H1 (cell line): ENCODE measurements around the gene EDC3. TPM values are rescaled to one million over a fixed set of nuclear protein-coding genes. Genes with fewer than 3 reads are reported as not detected.

Experiments
- CTCF ChIA-PET: fragments of 300-600 bp; sonication (Branson Sonifier 250); formaldehyde crosslinking; loops from one replicate; lab custom pipeline; 2021; ENCODE audit not compliant: partially characterized antibody; lab: Charles Lee
- POLR2A ChIA-PET: fragments of 300-600 bp; sonication (Branson Sonifier 250); formaldehyde crosslinking; loops from one replicate; lab custom pipeline; 2021; ENCODE audit warnings: inconsistent platforms; ENCODE audit not compliant: partially characterized antibody; lab: Charles Lee
- DNase-seq, 2 experiments: peaks; one replicate each; pipeline versions ENCODE4 v3.0.0 to v3.0.0-alpha.2; 2010 to 2022; ENCODE audit warnings: low spot score in 2 of 2, low read depth in 1 of 2, mixed read lengths in 1 of 2
- FAIRE-seq: peaks from 2 replicates; lab custom pipeline; 2011; peaks lifted over from hg19 to GRCh38; lab: Jason Lieb, UNC
- H2AFZ ChIP-seq: 2 replicates; pipeline ENCODE4 v1.8.1; 2012; ENCODE audit warnings: low read length, inconsistent platforms
- H2AK5ac ChIP-seq: 2 replicates; pipeline ENCODE4 v1.6.1; 2013; ENCODE audit warnings: low read depth, low read length
- H2BK120ac ChIP-seq: replicated peaks from 2 replicates; pipeline ENCODE3; 2013; ENCODE audit warnings: low read depth, low read length, inconsistent platforms
- H2BK12ac ChIP-seq: 2 replicates; pipeline ENCODE4 v1.6.1; 2013; ENCODE audit warnings: low read depth, low read length
- H2BK15ac ChIP-seq: 2 replicates; pipeline ENCODE4 v1.6.1; 2013; ENCODE audit warnings: low read length
- H2BK20ac ChIP-seq: 2 replicates; pipeline ENCODE4 v1.6.1; 2013; ENCODE audit warnings: low read length
- H2BK5ac ChIP-seq: 2 replicates; pipeline ENCODE4 v1.6.1; 2013; ENCODE audit warnings: low read depth, low read length
- H3K14ac ChIP-seq: 2 replicates; pipeline ENCODE4 v1.6.1; 2013; ENCODE audit warnings: inconsistent platforms; ENCODE audit not compliant: insufficient read length
- H3K18ac ChIP-seq: 2 replicates; pipeline ENCODE4 v1.6.1; 2013; ENCODE audit warnings: low read length; ENCODE audit errors: extremely low read depth
- H3K23ac ChIP-seq: 2 replicates; pipeline ENCODE4 v1.6.1; 2013; ENCODE audit warnings: inconsistent platforms; ENCODE audit not compliant: insufficient read length
- H3K23me2 ChIP-seq: 2 replicates; pipeline ENCODE4 v1.6.1; 2013; ENCODE audit warnings: low read depth, low read length
- H3K27ac ChIP-seq: 2 replicates; pipeline ENCODE4 v1.6.1; 2011; ENCODE audit warnings: low read depth, low read length, inconsistent platforms
- H3K27me3 ChIP-seq, 4 experiments: replicated peaks in 1 of 4; 1 replicate in 1 of 4; 2 replicates in 3 of 4; pipeline versions ENCODE4 v1.6.1 to v1.8.1; 2011 to 2013; ENCODE audit warnings: low read length in 3 of 4, mild to moderate bottlenecking in 3 of 4, inconsistent platforms in 2 of 4, mixed read lengths in 2 of 4, moderate library complexity in 1 of 4; ENCODE audit not compliant: control insufficient read depth in 3 of 4, insufficient read depth in 3 of 4; ENCODE audit errors: extremely low read depth in 1 of 4
- H3K36me3 ChIP-seq, 4 experiments: 2 replicates each; pipeline versions ENCODE4 v1.6.1 to v1.8.1; 2011 to 2013; ENCODE audit warnings: mild to moderate bottlenecking in 4 of 4, low read length in 3 of 4, moderate library complexity in 2 of 4, control low read depth in 1 of 4, inconsistent platforms in 1 of 4; ENCODE audit not compliant: insufficient read depth in 4 of 4, control insufficient read depth in 2 of 4
- H3K4ac ChIP-seq: replicated peaks from 2 replicates; pipeline ENCODE3; 2013; ENCODE audit warnings: low read length, low read depth, mixed read lengths, inconsistent platforms; ENCODE audit not compliant: insufficient read length
- H3K4me1 ChIP-seq, 4 experiments: replicated peaks in 1 of 4; 1 replicate in 1 of 4; 2 replicates in 3 of 4; pipeline versions ENCODE4 v1.6.1 to v1.8.1; 2011 to 2013; ENCODE audit warnings: low read length in 3 of 4, inconsistent platforms in 2 of 4, mixed read lengths in 1 of 4; ENCODE audit not compliant: insufficient read depth in 4 of 4, control insufficient read depth in 3 of 4
- H3K4me2 ChIP-seq, 2 experiments: 2 replicates each; pipeline versions ENCODE4 v1.6.1 to v1.8.1; 2011 to 2013; ENCODE audit warnings: low read depth in 2 of 2, low read length in 2 of 2, control low read depth in 1 of 2, inconsistent platforms in 1 of 2, mild to moderate bottlenecking in 1 of 2; ENCODE audit not compliant: insufficient read depth in 1 of 2
- H3K4me3 ChIP-seq, 4 experiments: fragments of 200-600, 300-600 bp in 1 of 4; sonication (generic), shearing (Covaris generic), sonication (Bioruptor Twin) in 1 of 4; 2 replicates each; pipeline versions ENCODE4 v1.5.1 to v1.8.1; 2011 to 2016; ENCODE audit warnings: low read length in 4 of 4, low read depth in 3 of 4, control low read depth in 2 of 4, inconsistent platforms in 2 of 4, mild to moderate bottlenecking in 2 of 4, mixed read lengths in 1 of 4, moderate library complexity in 1 of 4; ENCODE audit not compliant: insufficient read depth in 2 of 4; ENCODE audit errors: extremely low read depth in 1 of 4
- H3K56ac ChIP-seq: replicated peaks from 2 replicates; pipeline ENCODE3; 2013; ENCODE audit warnings: low read depth, mild to moderate bottlenecking, mixed read lengths, low read length, inconsistent platforms; ENCODE audit not compliant: insufficient read length
- H3K79me1 ChIP-seq: 2 replicates; pipeline ENCODE4 v1.6.1; 2013; ENCODE audit warnings: low read depth, low read length, control low read depth
- H3K79me2 ChIP-seq, 2 experiments: 2 replicates each; pipeline versions ENCODE4 v1.6.1 to v1.8.1; 2012 to 2013; ENCODE audit warnings: low read length in 2 of 2, mild to moderate bottlenecking in 2 of 2, inconsistent platforms in 1 of 2; ENCODE audit not compliant: insufficient read depth in 2 of 2, control insufficient read depth in 1 of 2
- H3K9ac ChIP-seq, 4 experiments: replicated peaks in 1 of 4; 1 replicate in 1 of 4; 2 replicates in 3 of 4; pipeline versions ENCODE4 v1.6.1 to v1.8.1; 2011 to 2013; ENCODE audit warnings: low read depth in 3 of 4, low read length in 3 of 4, control low read depth in 2 of 4, mild to moderate bottlenecking in 2 of 4, moderate library complexity in 2 of 4, inconsistent platforms in 1 of 4; ENCODE audit errors: extremely low read depth in 1 of 4
- H3K9me3 ChIP-seq, 2 experiments: 2 replicates each; pipeline versions ENCODE4 v1.6.1 to v1.8.1; 2012 to 2013; ENCODE audit warnings: mild to moderate bottlenecking in 2 of 2, moderate library complexity in 2 of 2, control low read depth in 1 of 2, inconsistent platforms in 1 of 2, low read depth in 1 of 2, low read length in 1 of 2, mixed read lengths in 1 of 2; ENCODE audit not compliant: insufficient read depth in 2 of 2
- H4K20me1 ChIP-seq, 2 experiments: replicated peaks in 1 of 2; 2 replicates each; pipeline versions ENCODE3 to v1.8.1; 2011 to 2013; ENCODE audit warnings: inconsistent platforms in 2 of 2, low read length in 2 of 2, mild to moderate bottlenecking in 1 of 2; ENCODE audit not compliant: insufficient read depth in 2 of 2, control insufficient read depth in 1 of 2
- H4K5ac ChIP-seq: 2 replicates; pipeline ENCODE4 v1.6.1; 2013; ENCODE audit warnings: low read length, low read depth, mixed read lengths, inconsistent platforms; ENCODE audit not compliant: insufficient read length
- H4K8ac ChIP-seq: 2 replicates; pipeline ENCODE4 v1.8.0; 2013; ENCODE audit warnings: mild to moderate bottlenecking, moderate library complexity, low read length, inconsistent platforms; ENCODE audit not compliant: insufficient read depth; ENCODE audit errors: extremely low read depth
- H4K91ac ChIP-seq: replicated peaks from 2 replicates; pipeline ENCODE3; 2013; ENCODE audit warnings: low read length, mixed read lengths, inconsistent platforms; ENCODE audit not compliant: insufficient read length
- BRCA1 ChIP-seq: IDR thresholded peaks from 2 replicates; pipeline ENCODE4 v1.6.1; 2012; ENCODE audit warnings: low read depth, low read length, improper control_type of control experiment
- CBX8 ChIP-seq: fragments of 300-800, 300-1000 bp; sonication (generic); IDR thresholded peaks from 2 replicates; pipeline ENCODE4 v1.7.1; 2016; ENCODE audit warnings: low read depth, low read length, borderline replicate concordance
- CEBPB ChIP-seq: IDR thresholded peaks from 2 replicates; pipeline ENCODE4 v1.6.1; 2012; ENCODE audit warnings: low read depth, low read length
- CHD2 ChIP-seq: IDR thresholded peaks from 2 replicates; pipeline ENCODE4 v1.6.1; 2012; ENCODE audit warnings: low read length, improper control_type of control experiment
- EZH2 ChIP-seq: fragments of 200-600 bp; sonication (generic); IDR thresholded peaks from 2 replicates; pipeline ENCODE4 v1.7.1; 2012; ENCODE audit warnings: low read depth, mild to moderate bottlenecking, moderate library complexity, low read length, inconsistent platforms; ENCODE audit not compliant: severe bottlenecking
- GTF2F1 ChIP-seq: IDR thresholded peaks from 2 replicates; pipeline ENCODE4 v1.6.1; 2012; ENCODE audit warnings: low read depth, low read length, improper control_type of control experiment, borderline replicate concordance
- POLR2AphosphoS5 ChIP-seq: IDR thresholded peaks from 2 replicates; pipeline ENCODE4 v1.6.1; 2011; ENCODE audit warnings: low read depth, low read length
- RAD21 ChIP-seq, 2 experiments: IDR thresholded peaks in 1 of 2; conservative IDR thresholded peaks in 1 of 2; 2 replicates each; pipeline ENCODE4 v1.6.1; 2011; ENCODE audit warnings: low read depth in 2 of 2, low read length in 2 of 2, improper control_type of control experiment in 1 of 2, inconsistent platforms in 1 of 2, mild to moderate bottlenecking in 1 of 2, moderate library complexity in 1 of 2
- SP2 ChIP-seq: IDR thresholded peaks from 2 replicates; pipeline ENCODE4 v1.6.1; 2012; ENCODE audit warnings: mild to moderate bottlenecking, low read length, inconsistent platforms
- TBP ChIP-seq: IDR thresholded peaks from 2 replicates; pipeline ENCODE4 v1.6.1; 2011; ENCODE audit warnings: low read depth, low read length, improper control_type of control experiment
- TEAD4 ChIP-seq: IDR thresholded peaks from 2 replicates; pipeline ENCODE4 v1.6.1; 2012; ENCODE audit warnings: low read depth, low read length, inconsistent platforms, mixed read lengths
- WGBS, 2 experiments: shearing (Covaris generic) in 1 of 2; methylation state at CpG; one replicate each; pipeline versions ENCODE4 v1.1.6 to v1.1.7; 2013 to 2015; ENCODE audit warnings: low lambda C conversion rate in 2 of 2, mixed read lengths in 2 of 2, inconsistent platforms in 1 of 2, low coverage in 1 of 2, missing lambda C conversion rate in 1 of 2; ENCODE audit not compliant: insufficient replicate concordance in 2 of 2, insufficient coverage in 1 of 2, insufficient read length in 1 of 2; ENCODE audit errors: extremely low coverage in 1 of 2, missing lambda C conversion rate in 1 of 2; 5-methylcytosine and 5-hydroxymethylcytosine counted together
- polyA plus RNA-seq, 7 experiments: library from polyadenylated mRNA; depleted of rRNA in 3 of 7; stranded (reverse) in 5 of 7; unstranded in 2 of 7; fragments of >200 nt in 5 of 7; fragments of 200-250 nt in 2 of 7; gene quantifications; 1 replicate in 5 of 7; 2 replicates in 1 of 7; 4 replicates in 1 of 7; pipeline versions ENCODE4 v1.2.1 to v1.2.3, GENCODE V29; 2011 to 2013; ENCODE audit warnings: missing spikeins in 2 of 7, mixed read lengths in 2 of 7
- total RNA-seq: library from RNA; stranded (reverse); fragmentation: NEBNext Ultra II Directional; extraction: Animal tissue kit (Norgen Biotek cat#: 25700); gene quantifications from 2 replicates; pipeline ENCODE4 v1.2.1, GENCODE V29; 2021
- TF ChIP-seq, protein P1 (sequence below): IDR thresholded peaks from 2 replicates; pipeline ENCODE4 v1.6.1; 2011; ENCODE audit warnings: low read length, improper control_type of control experiment
- TF ChIP-seq, protein P2 (sequence below): IDR thresholded peaks from 2 replicates; pipeline ENCODE4 v1.6.1; 2012; ENCODE audit warnings: inconsistent platforms

The EDC3 gene
- total and polyA plus RNA-seq, 2 of the 8 experiments (the other 6 are each of a cell fraction or from before 2014, with no cell fraction given): 45.0 to 50.8 TPM

DNA sequence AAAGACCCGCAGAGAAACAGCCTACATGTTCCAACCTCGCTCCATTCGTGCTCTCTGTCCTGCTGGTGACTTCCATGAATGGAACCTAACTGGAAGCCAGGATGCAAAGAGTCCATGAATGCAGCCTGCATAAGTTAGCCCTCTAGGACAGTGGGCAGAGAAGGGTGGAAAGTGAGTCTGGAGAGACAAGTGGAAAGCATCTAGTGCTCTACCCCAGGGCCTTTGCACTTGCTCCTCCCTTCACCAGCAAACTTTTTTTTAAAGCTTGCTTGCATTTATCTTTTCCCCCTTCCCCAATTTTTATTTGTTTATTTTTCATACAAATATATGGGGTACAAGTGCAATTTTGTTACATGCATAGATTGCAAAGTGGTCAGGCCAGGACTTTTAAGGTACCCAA lies 37.4 kb upstream of the EDC3 start:
- H2BK20ac ChIP-seq: no peak overlapping the region
- no peak overlapping the region for H3K4me2 ChIP-seq
- POLR2A ChIA-PET: interaction anchor here (0.9 kb wide), 1 partner anchor 27 kb away, joined by 5 read pairs; no protein-coding TSS in a partner anchor
- no peak overlapping the region for H2BK12ac ChIP-seq
- H2BK5ac ChIP-seq: no peak overlapping the region
- H3K4ac ChIP-seq: no peak overlapping the region
- H2AFZ ChIP-seq: no peak overlapping the region
- H3K23me2 ChIP-seq: no peaks in the 10 kb centered on the region
- no peak overlapping the region for H4K91ac ChIP-seq
- H3K18ac ChIP-seq: no peak overlapping the region
- no peak overlapping the region for H3K23ac ChIP-seq
- no peak overlapping the region for H3K9ac ChIP-seq
- DNase-seq: no peak
- WGBS, 2 experiments: 85% methylated on average over 3 of the region's 3 CpGs; no CpG with 5 or more reads in 1 of the 2 experiments
- no peaks in the 10 kb centered on the region for H3K79me2 ChIP-seq
- no peaks in the 10 kb centered on the region for H3K4me1 ChIP-seq
- no peak overlapping the region for H3K56ac ChIP-seq
- no peaks in the 10 kb centered on the region for H3K36me3 ChIP-seq
- H2AK5ac ChIP-seq: no peak overlapping the region
- peaks cover 0 to 1% (median 0%) of the 10 kb centered on the region in 4 experiments; a peak in 4 of 7 replicates for H3K27me3 ChIP-seq
- CTCF ChIA-PET: interaction anchor here (0.7 to 1.2 kb wide), 4 partner anchors 17 to 38 kb away, joined by 3 to 5 read pairs (median 4); no protein-coding TSS in a partner anchor
- H2BK15ac ChIP-seq: no peak overlapping the region
- no peak overlapping the region for H4K8ac ChIP-seq
- no peaks in the 10 kb centered on the region for H3K79me1 ChIP-seq
- no peak overlapping the region for H3K4me3 ChIP-seq
- H3K14ac ChIP-seq: no peak overlapping the region
- no peak overlapping the region for H3K27ac ChIP-seq
- H4K5ac ChIP-seq: no peak overlapping the region
- no peaks in the 10 kb centered on the region for H4K20me1 ChIP-seq
- no peak for FAIRE-seq
- no peak overlapping the region for H2BK120ac ChIP-seq
- no peaks in the 10 kb centered on the region; a peak in 1 of 4 replicates for H3K9me3 ChIP-seq
- no peak for TF ChIP-seq CHD2
- no peak for TF ChIP-seq CBX8
- no peak for TF ChIP-seq TEAD4
- no peak for TF ChIP-seq GTF2F1
- TF ChIP-seq TBP: no peak
- no peak for TF ChIP-seq RAD21 (IDR thresholded peaks at IDR 0.05 in 1 of 2, conservative IDR thresholded peaks at IDR 0.05 in 1 of 2; ENCODE audit: low read depth in 2 of 2, low read length in 2 of 2)
- no peak for TF ChIP-seq CEBPB
- no peak for TF ChIP-seq SP2
- TF ChIP-seq, protein P1, sequence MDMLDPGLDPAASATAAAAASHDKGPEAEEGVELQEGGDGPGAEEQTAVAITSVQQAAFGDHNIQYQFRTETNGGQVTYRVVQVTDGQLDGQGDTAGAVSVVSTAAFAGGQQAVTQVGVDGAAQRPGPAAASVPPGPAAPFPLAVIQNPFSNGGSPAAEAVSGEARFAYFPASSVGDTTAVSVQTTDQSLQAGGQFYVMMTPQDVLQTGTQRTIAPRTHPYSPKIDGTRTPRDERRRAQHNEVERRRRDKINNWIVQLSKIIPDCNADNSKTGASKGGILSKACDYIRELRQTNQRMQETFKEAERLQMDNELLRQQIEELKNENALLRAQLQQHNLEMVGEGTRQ: no peak
- TF ChIP-seq BRCA1: no peak
- no peak for TF ChIP-seq POLR2AphosphoS5
- TF ChIP-seq, protein P2, sequence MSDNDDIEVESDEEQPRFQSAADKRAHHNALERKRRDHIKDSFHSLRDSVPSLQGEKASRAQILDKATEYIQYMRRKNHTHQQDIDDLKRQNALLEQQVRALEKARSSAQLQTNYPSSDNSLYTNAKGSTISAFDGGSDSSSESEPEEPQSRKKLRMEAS: no peak
- TF ChIP-seq EZH2: no peak
